Parathyroid adenoma (tissue), 2 donors: ENCODE results near the gene SSBP1.

Source experiments
- H2AFZ ChIP-seq: fragments of 300-600 bp; sonication (generic); one replicate; pipeline ENCODE4 v1.7.0; 2017; ENCODE audit warnings: antibody characterized with exemption, mild to moderate bottlenecking
- H3K27ac ChIP-seq: fragments of 300-600 bp; sonication (generic); one replicate; pipeline ENCODE4 v1.7.0; 2017
- H3K27me3 ChIP-seq: fragments of 300-600 bp; sonication (generic); one replicate; pipeline ENCODE4 v1.7.0; 2017; ENCODE audit warnings: low read length; ENCODE audit not compliant: control insufficient read depth, insufficient read depth
- H3K36me3 ChIP-seq: fragments of 300-600 bp; sonication (generic); one replicate; pipeline ENCODE4 v1.7.0; 2017; ENCODE audit warnings: low read length; ENCODE audit not compliant: control insufficient read depth, insufficient read depth
- H3K4me1 ChIP-seq: fragments of 300-600 bp; sonication (generic); one replicate; pipeline ENCODE4 v1.7.0; 2017; ENCODE audit warnings: control low read depth
- H3K4me2 ChIP-seq: fragments of 300-600 bp; sonication (generic); one replicate; pipeline ENCODE4 v1.7.0; 2017; ENCODE audit warnings: low read length
- H3K4me3 ChIP-seq: fragments of 300-600 bp; sonication (generic); one replicate; pipeline ENCODE4 v1.7.0; 2017; ENCODE audit warnings: low read depth, low read length
- H3K79me2 ChIP-seq: fragments of 300-600 bp; sonication (generic); one replicate; pipeline ENCODE4 v1.7.0; 2017; ENCODE audit warnings: control low read depth
- H3K9ac ChIP-seq: fragments of 300-600 bp; sonication (generic); one replicate; pipeline ENCODE4 v1.7.0; 2017; ENCODE audit warnings: mild to moderate bottlenecking
- H3K9me3 ChIP-seq: fragments of 300-600 bp; sonication (generic); one replicate; pipeline ENCODE4 v1.7.0; 2017; ENCODE audit warnings: low read length; ENCODE audit not compliant: control insufficient read depth
- TF ChIP-seq, protein P1 (sequence below): fragments of 300-600 bp; sonication (generic); IDR thresholded peaks from one replicate; pipeline ENCODE4 v1.7.0; 2017; ENCODE audit warnings: antibody characterized with exemption, mild to moderate bottlenecking
- donor health status: primary hyperparathyroidism.

Gene SSBP1

DNA sequence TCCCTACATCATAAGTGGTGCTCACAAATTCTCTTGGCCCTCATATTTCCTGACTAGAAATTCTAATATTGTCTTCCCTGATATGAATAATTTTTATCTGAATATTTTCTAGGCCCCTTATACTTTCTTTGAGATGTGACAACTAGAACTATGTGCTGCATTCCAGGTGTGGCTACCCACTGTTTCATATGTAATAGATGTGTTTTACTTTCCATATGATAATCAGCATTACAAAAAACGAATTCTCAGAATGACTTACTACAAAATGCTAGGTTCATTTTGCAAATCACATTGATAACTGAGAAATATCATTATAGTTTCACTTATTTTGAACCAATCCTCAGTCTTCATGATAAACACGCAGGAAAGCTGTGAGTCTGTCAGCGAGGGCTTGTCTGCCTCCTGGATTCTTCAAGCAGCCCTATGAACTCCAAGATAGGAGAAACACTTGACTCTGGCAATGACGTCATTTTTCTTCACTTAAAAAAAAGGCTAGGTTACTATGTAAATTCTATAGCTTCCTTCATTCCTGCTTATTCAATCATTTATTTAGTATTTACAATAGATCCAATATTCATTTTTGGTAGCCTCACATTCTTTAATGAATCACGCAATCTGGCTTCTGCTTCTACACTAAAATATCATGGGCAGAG is 25.4 kb upstream of the SSBP1 start:
- Histone ChIP-seq H2AFZ (no peak overlapping the region), H3K36me3 (no peaks in the 10 kb centered on the region), H3K9me3 (no peaks in the 10 kb centered on the region), H3K27me3 (no peaks in the 10 kb centered on the region), H3K27ac (no peak overlapping the region), H3K4me2 (no peak overlapping the region), H3K9ac (no peak overlapping the region), H3K79me2 (no peaks in the 10 kb centered on the region), H3K4me3 (no peak overlapping the region), H3K4me1 (no peaks in the 10 kb centered on the region)
- TF ChIP-seq, protein P1, sequence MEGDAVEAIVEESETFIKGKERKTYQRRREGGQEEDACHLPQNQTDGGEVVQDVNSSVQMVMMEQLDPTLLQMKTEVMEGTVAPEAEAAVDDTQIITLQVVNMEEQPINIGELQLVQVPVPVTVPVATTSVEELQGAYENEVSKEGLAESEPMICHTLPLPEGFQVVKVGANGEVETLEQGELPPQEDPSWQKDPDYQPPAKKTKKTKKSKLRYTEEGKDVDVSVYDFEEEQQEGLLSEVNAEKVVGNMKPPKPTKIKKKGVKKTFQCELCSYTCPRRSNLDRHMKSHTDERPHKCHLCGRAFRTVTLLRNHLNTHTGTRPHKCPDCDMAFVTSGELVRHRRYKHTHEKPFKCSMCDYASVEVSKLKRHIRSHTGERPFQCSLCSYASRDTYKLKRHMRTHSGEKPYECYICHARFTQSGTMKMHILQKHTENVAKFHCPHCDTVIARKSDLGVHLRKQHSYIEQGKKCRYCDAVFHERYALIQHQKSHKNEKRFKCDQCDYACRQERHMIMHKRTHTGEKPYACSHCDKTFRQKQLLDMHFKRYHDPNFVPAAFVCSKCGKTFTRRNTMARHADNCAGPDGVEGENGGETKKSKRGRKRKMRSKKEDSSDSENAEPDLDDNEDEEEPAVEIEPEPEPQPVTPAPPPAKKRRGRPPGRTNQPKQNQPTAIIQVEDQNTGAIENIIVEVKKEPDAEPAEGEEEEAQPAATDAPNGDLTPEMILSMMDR = no peak

DNA sequence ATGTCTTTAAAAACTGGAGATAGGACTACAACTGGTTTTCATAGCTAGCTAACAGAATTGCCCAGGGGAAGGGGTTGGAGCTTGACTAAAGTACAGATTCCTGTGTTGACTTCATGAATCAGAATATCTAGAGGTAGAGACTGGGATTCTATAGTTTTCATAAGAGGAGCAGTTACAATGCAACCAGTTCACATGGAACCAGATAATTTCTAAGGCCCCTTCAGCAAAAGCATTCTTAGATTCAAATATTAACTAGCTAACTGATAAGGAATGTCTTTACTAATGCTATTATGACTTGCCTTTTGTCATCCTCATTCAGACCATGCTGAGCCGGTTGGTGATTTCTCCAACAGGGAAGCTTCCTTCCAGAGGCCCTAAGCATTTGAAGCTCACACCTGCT is 24.3 kb upstream of the SSBP1 start:
- no peak overlapping the region for H3K9ac ChIP-seq
- H3K27me3 ChIP-seq = no peaks in the 10 kb centered on the region
- no peak overlapping the region for H3K4me2 ChIP-seq
- H3K4me1 ChIP-seq = no peaks in the 10 kb centered on the region
- H3K79me2 ChIP-seq = no peaks in the 10 kb centered on the region
- TF ChIP-seq, protein P1 = no peak
- no peak overlapping the region for H3K4me3 ChIP-seq
- H3K9me3 ChIP-seq = no peaks in the 10 kb centered on the region
- no peak overlapping the region for H2AFZ ChIP-seq
- no peak overlapping the region for H3K27ac ChIP-seq
- no peaks in the 10 kb centered on the region for H3K36me3 ChIP-seq

DNA sequence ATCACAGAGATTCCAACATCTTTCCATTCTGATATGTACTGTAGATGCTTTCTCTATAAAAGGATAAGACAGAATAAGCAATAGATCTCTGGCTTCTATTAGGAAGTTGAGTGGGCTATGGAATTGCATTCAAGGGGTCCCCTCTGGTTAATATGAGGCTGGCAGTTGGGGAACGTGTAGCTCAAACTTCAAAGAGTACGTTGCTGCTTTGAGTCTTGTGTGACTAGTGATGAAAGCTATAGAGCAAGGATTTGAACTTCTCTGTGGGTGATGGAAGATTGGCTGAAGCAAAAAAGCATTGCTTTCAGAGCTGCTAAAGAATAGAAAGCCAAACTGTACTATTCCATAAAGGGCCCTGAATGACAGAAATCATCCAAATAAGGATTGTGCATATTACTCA is 23.6 kb upstream of the SSBP1 start:
- Histone ChIP-seq H3K4me3 (no peak overlapping the region), H3K9me3 (no peaks in the 10 kb centered on the region), H3K36me3 (no peaks in the 10 kb centered on the region), H3K79me2 (no peaks in the 10 kb centered on the region), H2AFZ (no peak overlapping the region), H3K27me3 (no peaks in the 10 kb centered on the region), H3K9ac (no peak overlapping the region), H3K4me1 (no peaks in the 10 kb centered on the region), H3K27ac (no peak overlapping the region), H3K4me2 (no peak overlapping the region)
- TF ChIP-seq, protein P1 = no peak

DNA sequence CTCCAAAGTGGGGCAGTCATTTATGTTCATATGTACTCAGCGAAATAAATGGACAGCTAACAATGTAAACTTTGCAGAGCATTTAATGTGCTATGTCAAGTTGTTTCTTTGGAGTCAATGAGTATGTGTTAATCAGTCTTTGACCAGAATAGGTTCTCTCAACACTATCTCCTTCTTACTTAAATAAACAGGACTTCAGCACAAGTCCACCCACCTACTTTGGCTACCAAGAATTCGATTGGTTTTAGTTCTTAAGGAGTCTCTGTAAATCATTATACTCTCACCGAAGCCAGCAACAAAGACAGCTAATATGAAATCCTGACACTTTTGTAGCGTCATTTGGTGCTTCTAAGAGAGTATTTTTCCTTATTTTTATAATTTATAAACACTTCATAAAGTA is 23.1 kb upstream of the SSBP1 start:
- H3K4me3 ChIP-seq = no peak overlapping the region
- no peak overlapping the region for H3K27ac ChIP-seq
- no peaks in the 10 kb centered on the region for H3K79me2 ChIP-seq
- no peaks in the 10 kb centered on the region for H3K4me1 ChIP-seq
- no peaks in the 10 kb centered on the region for H3K27me3 ChIP-seq
- no peak overlapping the region for H2AFZ ChIP-seq
- TF ChIP-seq, protein P1 = no peak
- H3K4me2 ChIP-seq = no peak overlapping the region
- no peak overlapping the region for H3K9ac ChIP-seq
- no peaks in the 10 kb centered on the region for H3K9me3 ChIP-seq
- no peaks in the 10 kb centered on the region for H3K36me3 ChIP-seq
